Vagina (tissue), 2 donors: ENCODE data around the gene RPL37.

Experiments used
- POLR2A ChIP-seq, 2 donors: fragments of 450-650 bp; IDR thresholded peaks; one replicate each; pipeline ENCODE4 v1.6.1; 2017; ENCODE audit warnings: antibody characterized with exemption in 2 of 2, mild to moderate bottlenecking in 2 of 2, moderate library complexity in 2 of 2
- POLR2AphosphoS5 ChIP-seq, 2 donors: sonication (generic); formaldehyde crosslinking; IDR thresholded peaks; one replicate each; pipeline ENCODE4 v1.9.0; 2017; ENCODE audit warnings: antibody characterized with exemption in 2 of 2, mild to moderate bottlenecking in 2 of 2, low read depth in 1 of 2; ENCODE audit not compliant: insufficient read depth in 1 of 2
- TF ChIP-seq, protein P1 (sequence below), 3 experiments: fragments of 450-650 bp in 2 of 3; fragments of 200-600 bp in 1 of 3; sonication (generic) in 1 of 3; IDR thresholded peaks; one replicate each; pipeline ENCODE4 v1.5.1; 2017 to 2019; ENCODE audit warnings: antibody characterized with exemption in 3 of 3, mild to moderate bottlenecking in 2 of 3, moderate library complexity in 2 of 3

DNA sequence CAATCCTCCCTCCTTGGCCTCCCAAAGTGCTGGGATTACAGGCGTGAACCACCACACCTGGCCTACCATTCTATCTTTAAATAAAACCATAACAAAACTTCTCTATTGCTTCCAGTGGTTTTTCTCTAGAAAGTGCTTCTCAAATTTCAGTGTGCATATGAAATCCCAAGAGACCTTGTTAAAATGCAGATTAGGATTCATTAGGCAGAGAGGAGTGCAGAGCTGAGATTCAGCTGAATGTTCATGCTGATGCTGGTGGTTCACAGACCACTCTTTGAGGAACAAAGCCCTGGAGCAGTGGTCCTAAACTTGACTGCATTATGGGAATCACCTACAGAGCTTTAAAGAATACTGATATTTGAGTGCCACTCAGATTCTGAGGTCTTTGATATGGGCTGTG lies 34.4 kb upstream of the RPL37 start:
- TF ChIP-seq, protein P1, sequence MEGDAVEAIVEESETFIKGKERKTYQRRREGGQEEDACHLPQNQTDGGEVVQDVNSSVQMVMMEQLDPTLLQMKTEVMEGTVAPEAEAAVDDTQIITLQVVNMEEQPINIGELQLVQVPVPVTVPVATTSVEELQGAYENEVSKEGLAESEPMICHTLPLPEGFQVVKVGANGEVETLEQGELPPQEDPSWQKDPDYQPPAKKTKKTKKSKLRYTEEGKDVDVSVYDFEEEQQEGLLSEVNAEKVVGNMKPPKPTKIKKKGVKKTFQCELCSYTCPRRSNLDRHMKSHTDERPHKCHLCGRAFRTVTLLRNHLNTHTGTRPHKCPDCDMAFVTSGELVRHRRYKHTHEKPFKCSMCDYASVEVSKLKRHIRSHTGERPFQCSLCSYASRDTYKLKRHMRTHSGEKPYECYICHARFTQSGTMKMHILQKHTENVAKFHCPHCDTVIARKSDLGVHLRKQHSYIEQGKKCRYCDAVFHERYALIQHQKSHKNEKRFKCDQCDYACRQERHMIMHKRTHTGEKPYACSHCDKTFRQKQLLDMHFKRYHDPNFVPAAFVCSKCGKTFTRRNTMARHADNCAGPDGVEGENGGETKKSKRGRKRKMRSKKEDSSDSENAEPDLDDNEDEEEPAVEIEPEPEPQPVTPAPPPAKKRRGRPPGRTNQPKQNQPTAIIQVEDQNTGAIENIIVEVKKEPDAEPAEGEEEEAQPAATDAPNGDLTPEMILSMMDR (IDR thresholded peaks at IDR 0.05) = no peak
- TF ChIP-seq POLR2A (IDR thresholded peaks at IDR 0.05) (no peak), POLR2AphosphoS5 (IDR thresholded peaks at IDR 0.05; ENCODE audit: insufficient read depth in 1 of 2, low read depth in 1 of 2) (no peak)
